Measurements from ENCODE around the gene HACD3.

DNA sequence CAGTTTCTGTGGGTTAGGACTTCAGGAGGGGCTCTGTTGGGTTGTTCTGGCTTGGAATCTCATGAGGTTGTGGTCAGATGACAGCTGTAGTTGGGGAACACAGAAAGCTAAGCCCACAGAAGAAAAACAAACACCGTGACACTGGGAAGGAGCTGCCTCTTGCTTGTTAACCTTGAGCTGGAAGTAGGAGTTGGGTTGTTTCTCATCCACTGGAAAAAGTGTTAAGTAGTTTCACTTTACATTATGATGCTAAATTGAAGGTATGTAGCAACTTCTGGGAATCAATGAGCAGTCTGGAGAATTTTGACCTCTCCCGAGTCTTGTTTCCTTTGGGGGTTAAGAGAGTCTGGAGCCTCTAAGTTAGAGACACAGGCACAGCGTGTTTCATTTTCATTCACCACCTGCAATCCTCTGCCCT, 20.4 kb downstream of the HACD3 start:
- TF ChIP-seq RFX5 (IDR thresholded peaks at IDR 0.05; ENCODE audit: low read length): no peak
- TF ChIP-seq, protein P1, sequence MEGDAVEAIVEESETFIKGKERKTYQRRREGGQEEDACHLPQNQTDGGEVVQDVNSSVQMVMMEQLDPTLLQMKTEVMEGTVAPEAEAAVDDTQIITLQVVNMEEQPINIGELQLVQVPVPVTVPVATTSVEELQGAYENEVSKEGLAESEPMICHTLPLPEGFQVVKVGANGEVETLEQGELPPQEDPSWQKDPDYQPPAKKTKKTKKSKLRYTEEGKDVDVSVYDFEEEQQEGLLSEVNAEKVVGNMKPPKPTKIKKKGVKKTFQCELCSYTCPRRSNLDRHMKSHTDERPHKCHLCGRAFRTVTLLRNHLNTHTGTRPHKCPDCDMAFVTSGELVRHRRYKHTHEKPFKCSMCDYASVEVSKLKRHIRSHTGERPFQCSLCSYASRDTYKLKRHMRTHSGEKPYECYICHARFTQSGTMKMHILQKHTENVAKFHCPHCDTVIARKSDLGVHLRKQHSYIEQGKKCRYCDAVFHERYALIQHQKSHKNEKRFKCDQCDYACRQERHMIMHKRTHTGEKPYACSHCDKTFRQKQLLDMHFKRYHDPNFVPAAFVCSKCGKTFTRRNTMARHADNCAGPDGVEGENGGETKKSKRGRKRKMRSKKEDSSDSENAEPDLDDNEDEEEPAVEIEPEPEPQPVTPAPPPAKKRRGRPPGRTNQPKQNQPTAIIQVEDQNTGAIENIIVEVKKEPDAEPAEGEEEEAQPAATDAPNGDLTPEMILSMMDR (IDR thresholded peaks at IDR 0.05): no peak
- no peak for TF ChIP-seq POLR2AphosphoS5 (IDR thresholded peaks at IDR 0.05; ENCODE audit: low read depth, low read length)
- no peak for TF ChIP-seq GABPA (IDR thresholded peaks at IDR 0.05; ENCODE audit: low read depth)
- no peak for TF ChIP-seq TCF12 (IDR thresholded peaks at IDR 0.05)
- no peak for TF ChIP-seq CHD2 (IDR thresholded peaks at IDR 0.05; ENCODE audit: low read length, partially characterized antibody)
- TF ChIP-seq, protein P2, sequence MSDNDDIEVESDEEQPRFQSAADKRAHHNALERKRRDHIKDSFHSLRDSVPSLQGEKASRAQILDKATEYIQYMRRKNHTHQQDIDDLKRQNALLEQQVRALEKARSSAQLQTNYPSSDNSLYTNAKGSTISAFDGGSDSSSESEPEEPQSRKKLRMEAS (IDR thresholded peaks at IDR 0.05; ENCODE audit: low read depth): no peak
- TF ChIP-seq SMC3 (IDR thresholded peaks at IDR 0.05; ENCODE audit: low read depth, low read length): no peak
- TF ChIP-seq RAD21 (IDR thresholded peaks at IDR 0.05; ENCODE audit: low read length): no peak

All from SK-N-SH (cell line).